K562 (cell line): Measurements from ENCODE around the gene TMPRSS6. TPM values are rescaled to one million over a fixed set of nuclear protein-coding genes. Genes with fewer than 3 reads are reported as not detected.

Experiments
- BHLHE40 ChIP-seq: IDR thresholded peaks from 2 replicates; pipeline ENCODE4 v1.6.1; 2011; ENCODE audit warnings: low read length, improper control_type of control experiment
- FOSL1 ChIP-seq: fragments of 200-800 bp; sonication (Bioruptor generic); conservative IDR thresholded peaks from 2 replicates; pipeline ENCODE4 v1.6.1; 2016; ENCODE audit warnings: missing genetic modification characterization, missing compliant biosample characterization
- MTA1 ChIP-seq: fragments of 450-650 bp; IDR thresholded peaks from 2 replicates; pipeline ENCODE4 v1.6.1; 2017; ENCODE audit warnings: borderline replicate concordance
- PTTG1 ChIP-seq: fragments of 450-650 bp; IDR thresholded peaks from 2 replicates; pipeline ENCODE4 v1.6.1; 2016; ENCODE audit warnings: low read depth, mild to moderate bottlenecking, missing genetic modification characterization, missing compliant biosample characterization
- RBM14 ChIP-seq: fragments of 200-400 bp; formaldehyde crosslinking; IDR thresholded peaks from 2 replicates; pipeline ENCODE4 v1.6.1; 2018; ENCODE audit warnings: low read depth, mild to moderate bottlenecking, low read length, moderate library complexity, borderline replicate concordance; ENCODE audit not compliant: insufficient read depth
- RFX7 ChIP-seq: fragments of 250-450 bp; sonication (Bioruptor Pico); IDR thresholded peaks from 2 replicates; pipeline ENCODE4 v1.5.1; 2021; ENCODE audit warnings: mild to moderate bottlenecking
- RREB1 ChIP-seq: fragments of 250-450 bp; sonication (Bioruptor Pico); IDR thresholded peaks from 2 replicates; pipeline ENCODE4 v1.4.0; 2020
- ZSCAN32 ChIP-seq: fragments of 450-650 bp; formaldehyde crosslinking; IDR thresholded peaks from 2 replicates; pipeline ENCODE4 v1.4.0; 2020; ENCODE audit warnings: mild to moderate bottlenecking, moderate library complexity
- polyA plus RNA-seq, 8 experiments: library from polyadenylated mRNA; depleted of rRNA in 4 of 8; stranded (reverse) in 5 of 8; unstranded in 3 of 8; fragments of >200 nt; fragmentation: Nextera tagmentation in 2 of 8; fragmentation: Illumina TruSeq in 1 of 8; extraction: Ambion mirVana in 2 of 8; extraction: Trizol in 1 of 8; gene quantifications; 2 replicates each; pipeline versions ENCODE4 v1.2.1 to v1.2.3, GENCODE V29; 2011 to 2014; ENCODE audit warnings: inconsistent platforms in 1 of 8, missing spikeins in 1 of 8
- total RNA-seq, 7 experiments: library from RNA; depleted of rRNA in 6 of 7; stranded (reverse); fragments of >200 nt in 6 of 7; fragmentation: Illumina TruSeq in 2 of 7; extraction: Trizol in 2 of 7; gene quantifications; 2 replicates each; pipeline versions ENCODE4 v1.2.1 to v1.2.3, GENCODE V29; 2011 to 2021; ENCODE audit warnings: low replicate concordance in 1 of 7
- TF ChIP-seq, protein P1 (sequence below): fragments of 150-350 bp; conservative IDR thresholded peaks from 2 replicates; pipeline ENCODE4 v1.6.1; 2014; ENCODE audit warnings: low read length

TMPRSS6 gene
- total and polyA plus RNA-seq, 9 of the 15 experiments (the other 6 are each of a cell fraction or from before 2014, with no cell fraction given) = 0.03 TPM; not detected in 8

DNA sequence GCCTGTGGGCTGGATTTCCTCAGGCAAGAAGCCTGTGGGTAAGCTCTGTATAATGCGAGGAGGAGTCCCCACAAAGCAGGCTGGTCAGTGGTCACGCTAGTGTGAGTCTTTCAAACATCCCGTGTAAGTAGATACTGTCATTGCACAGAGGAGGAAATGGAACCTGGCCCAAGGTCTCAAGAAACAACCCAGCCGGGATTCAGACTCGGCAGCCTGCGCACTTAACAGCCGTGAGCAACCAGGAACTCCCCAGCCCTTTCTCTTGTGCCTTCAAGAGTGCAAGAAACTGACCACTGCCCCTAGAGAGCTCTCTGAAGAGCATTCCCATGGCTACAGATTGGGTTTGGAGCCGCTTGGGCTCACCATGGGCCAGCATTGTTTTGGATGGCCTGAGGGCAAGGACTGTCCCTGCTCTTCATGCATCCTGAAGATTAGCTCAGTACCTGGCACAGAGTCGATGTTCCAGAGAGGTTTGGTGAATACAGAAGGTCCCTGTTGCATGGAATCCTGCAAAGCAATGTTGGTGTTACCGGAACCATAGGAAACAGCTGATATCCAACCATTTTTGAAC lies 83.9 kb downstream of the TMPRSS6 start (continued):
- TF ChIP-seq RREB1 (CRISPR knock-in tag) (no peak), MTA1 (no peak), FOSL1 (tag) (no peak), RFX7 (CRISPR knock-in tag) (no peak), PTTG1 (tag) (no peak), ZSCAN32 (no peak), RBM14 (no peak), BHLHE40 (no peak)
- TF ChIP-seq, protein P1, sequence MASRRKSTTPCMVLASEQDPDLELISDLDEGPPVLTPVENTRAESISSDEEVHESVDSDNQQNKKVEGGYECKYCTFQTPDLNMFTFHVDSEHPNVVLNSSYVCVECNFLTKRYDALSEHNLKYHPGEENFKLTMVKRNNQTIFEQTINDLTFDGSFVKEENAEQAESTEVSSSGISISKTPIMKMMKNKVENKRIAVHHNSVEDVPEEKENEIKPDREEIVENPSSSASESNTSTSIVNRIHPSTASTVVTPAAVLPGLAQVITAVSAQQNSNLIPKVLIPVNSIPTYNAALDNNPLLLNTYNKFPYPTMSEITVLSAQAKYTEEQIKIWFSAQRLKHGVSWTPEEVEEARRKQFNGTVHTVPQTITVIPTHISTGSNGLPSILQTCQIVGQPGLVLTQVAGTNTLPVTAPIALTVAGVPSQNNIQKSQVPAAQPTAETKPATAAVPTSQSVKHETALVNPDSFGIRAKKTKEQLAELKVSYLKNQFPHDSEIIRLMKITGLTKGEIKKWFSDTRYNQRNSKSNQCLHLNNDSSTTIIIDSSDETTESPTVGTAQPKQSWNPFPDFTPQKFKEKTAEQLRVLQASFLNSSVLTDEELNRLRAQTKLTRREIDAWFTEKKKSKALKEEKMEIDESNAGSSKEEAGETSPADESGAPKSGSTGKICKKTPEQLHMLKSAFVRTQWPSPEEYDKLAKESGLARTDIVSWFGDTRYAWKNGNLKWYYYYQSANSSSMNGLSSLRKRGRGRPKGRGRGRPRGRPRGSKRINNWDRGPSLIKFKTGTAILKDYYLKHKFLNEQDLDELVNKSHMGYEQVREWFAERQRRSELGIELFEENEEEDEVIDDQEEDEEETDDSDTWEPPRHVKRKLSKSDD = no peak
